ENCODE measurements around the gene POLD1. TPM values are rescaled to one million over a fixed set of nuclear protein-coding genes. Genes with fewer than 3 reads are reported as not detected.

The POLD1 gene
- total RNA-seq, 2 experiments from 2014 or later, result 119 to 233 TPM

DNA sequence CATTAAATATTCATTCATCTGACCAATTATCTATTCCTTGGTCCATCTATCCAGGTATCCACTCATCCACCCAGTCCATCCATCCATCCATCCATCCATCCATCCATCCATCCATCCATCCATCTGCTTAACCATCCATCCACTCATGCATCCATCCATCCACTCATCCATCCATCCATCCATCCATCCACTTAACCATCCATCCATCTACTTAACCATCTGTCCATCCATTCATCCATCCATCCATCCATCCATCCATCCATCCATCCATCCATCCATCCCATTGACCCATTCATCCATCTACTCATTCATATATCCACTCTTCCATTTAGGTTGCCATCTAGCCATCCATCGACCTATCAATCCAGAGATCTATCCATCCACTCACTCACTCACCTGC is 59.9 kb downstream of the POLD1 start:
- H3K79me2 ChIP-seq (ENCODE audit: insufficient read depth, low read depth, low read length), result no peaks in the 10 kb centered on the region
- BruUV-seq (replicated peaks), result no TSS peak
- H3K4me3 ChIP-seq (ENCODE audit: low read depth, low read length, poor library complexity, severe bottlenecking), result no peak overlapping the region
- H3K27ac ChIP-seq (ENCODE audit: low read depth, low read length, poor library complexity, severe bottlenecking), result no peak overlapping the region
- POLR2A ChIA-PET, result interaction anchor here (0.7 kb wide), 2 partner anchors 155 to 1472 kb away, joined by 7 to 8 read pairs; no protein-coding TSS in a partner anchor
- H3K4me1 ChIP-seq (ENCODE audit: insufficient read depth, low read length, poor library complexity, severe bottlenecking), result no peaks in the 10 kb centered on the region
- TF ChIP-seq EZH2phosphoT487 (IDR thresholded peaks at IDR 0.05; ENCODE audit: borderline replicate concordance, low read depth, low read length), result no peak
- TF ChIP-seq, protein P1, sequence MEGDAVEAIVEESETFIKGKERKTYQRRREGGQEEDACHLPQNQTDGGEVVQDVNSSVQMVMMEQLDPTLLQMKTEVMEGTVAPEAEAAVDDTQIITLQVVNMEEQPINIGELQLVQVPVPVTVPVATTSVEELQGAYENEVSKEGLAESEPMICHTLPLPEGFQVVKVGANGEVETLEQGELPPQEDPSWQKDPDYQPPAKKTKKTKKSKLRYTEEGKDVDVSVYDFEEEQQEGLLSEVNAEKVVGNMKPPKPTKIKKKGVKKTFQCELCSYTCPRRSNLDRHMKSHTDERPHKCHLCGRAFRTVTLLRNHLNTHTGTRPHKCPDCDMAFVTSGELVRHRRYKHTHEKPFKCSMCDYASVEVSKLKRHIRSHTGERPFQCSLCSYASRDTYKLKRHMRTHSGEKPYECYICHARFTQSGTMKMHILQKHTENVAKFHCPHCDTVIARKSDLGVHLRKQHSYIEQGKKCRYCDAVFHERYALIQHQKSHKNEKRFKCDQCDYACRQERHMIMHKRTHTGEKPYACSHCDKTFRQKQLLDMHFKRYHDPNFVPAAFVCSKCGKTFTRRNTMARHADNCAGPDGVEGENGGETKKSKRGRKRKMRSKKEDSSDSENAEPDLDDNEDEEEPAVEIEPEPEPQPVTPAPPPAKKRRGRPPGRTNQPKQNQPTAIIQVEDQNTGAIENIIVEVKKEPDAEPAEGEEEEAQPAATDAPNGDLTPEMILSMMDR (conservative IDR thresholded peaks at IDR 0.05; ENCODE audit: low read length), result no peak
- H3K9me3 ChIP-seq (ENCODE audit: low read length), result no peaks in the 10 kb centered on the region
- intact Hi-C loops (cut with micrococcal nuclease; ENCODE audit: unreplicated experiment), result no loop called here
- CTCF ChIA-PET (ENCODE audit: unreplicated experiment), result no interaction called here
- H2AFZ ChIP-seq (ENCODE audit: low read length), result no peak overlapping the region
- H4K20me1 ChIP-seq (ENCODE audit: insufficient read depth, low read length), result no peaks in the 10 kb centered on the region
- H3K4me2 ChIP-seq (ENCODE audit: low read length), result no peak overlapping the region
- no peaks in the 10 kb centered on the region for H3K9me2 ChIP-seq (ENCODE audit: insufficient read depth, low read length)
- no peak for DNase-seq (ENCODE audit: low spot score)
- peaks cover 4% of the 10 kb centered on the region; the same call in 1 of the 2 replicates for H3K36me3 ChIP-seq (ENCODE audit: insufficient read depth, low read length)

DNA sequence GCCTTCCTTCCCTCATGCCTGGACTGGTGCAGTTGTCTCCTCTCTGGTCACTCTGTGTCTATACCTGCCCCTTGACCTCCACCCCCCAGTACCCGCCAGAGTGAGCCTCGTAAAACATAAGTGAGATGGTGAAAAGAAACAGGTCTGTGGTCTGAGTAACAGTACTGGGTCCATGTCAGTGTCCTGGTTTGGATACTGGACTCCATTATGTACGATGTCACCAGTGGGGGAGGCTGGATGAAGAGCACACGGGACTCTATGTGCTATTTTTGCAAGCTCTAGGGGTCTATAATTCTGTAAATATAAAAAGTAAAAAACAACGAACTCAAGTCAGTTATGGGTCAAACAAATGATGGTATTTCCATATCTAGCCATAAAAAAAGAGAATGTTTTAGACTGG is 62.9 kb downstream of the POLD1 start:
- CTCF ChIA-PET (ENCODE audit: unreplicated experiment), result no interaction called here
- Histone ChIP-seq H3K4me2 (ENCODE audit: low read length) (no peak overlapping the region), H3K27ac (ENCODE audit: low read depth, low read length, poor library complexity, severe bottlenecking) (no peak overlapping the region), H3K4me1 (ENCODE audit: insufficient read depth, low read length, poor library complexity, severe bottlenecking) (no peaks in the 10 kb centered on the region), H3K9me2 (ENCODE audit: insufficient read depth, low read length) (no peaks in the 10 kb centered on the region), H3K79me2 (ENCODE audit: insufficient read depth, low read depth, low read length) (no peaks in the 10 kb centered on the region), H3K9me3 (ENCODE audit: low read length) (no peaks in the 10 kb centered on the region), H3K36me3 (ENCODE audit: insufficient read depth, low read length) (peaks cover 4% of the 10 kb centered on the region; the same call in 1 of the 2 replicates), H4K20me1 (ENCODE audit: insufficient read depth, low read length) (no peaks in the 10 kb centered on the region), H2AFZ (ENCODE audit: low read length) (no peak overlapping the region), H3K4me3 (ENCODE audit: low read depth, low read length, poor library complexity, severe bottlenecking) (no peak overlapping the region)
- intact Hi-C loops (cut with micrococcal nuclease; ENCODE audit: unreplicated experiment), result no loop called here
- DNase-seq (ENCODE audit: low spot score), result no peak
- TF ChIP-seq, protein P1 (conservative IDR thresholded peaks at IDR 0.05; ENCODE audit: low read length), result no peak
- no peak for TF ChIP-seq EZH2phosphoT487 (IDR thresholded peaks at IDR 0.05; ENCODE audit: borderline replicate concordance, low read depth, low read length)
- BruUV-seq (replicated peaks), result no TSS peak
- POLR2A ChIA-PET, result no interaction called here

DNA sequence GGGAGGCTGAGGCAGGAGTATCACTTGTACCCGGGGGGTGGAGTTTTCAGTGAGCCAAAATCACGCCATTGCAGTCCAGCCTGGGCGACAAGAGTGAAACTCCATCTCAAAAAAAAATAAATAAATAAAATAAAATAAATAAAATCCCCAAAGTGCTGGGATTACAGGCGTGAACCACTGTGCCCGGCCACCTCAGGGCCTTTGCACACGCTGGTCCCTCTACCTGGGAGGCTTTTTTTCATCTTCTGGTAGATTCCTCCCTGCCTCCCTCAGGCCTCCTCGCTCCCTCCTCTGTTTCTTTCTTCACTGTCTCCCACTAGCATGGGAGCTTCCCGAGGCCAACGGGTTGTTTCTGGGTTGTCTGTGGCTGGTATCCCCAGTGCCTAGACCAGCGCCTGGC is 63.6 kb downstream of the POLD1 start:
- TF ChIP-seq EZH2phosphoT487 (IDR thresholded peaks at IDR 0.05; ENCODE audit: borderline replicate concordance, low read depth, low read length), result no peak
- TF ChIP-seq, protein P1 (conservative IDR thresholded peaks at IDR 0.05; ENCODE audit: low read length), result no peak
- ChIA-PET POLR2A (no interaction called here), CTCF (ENCODE audit: unreplicated experiment) (no interaction called here)
- Histone ChIP-seq H2AFZ (ENCODE audit: low read length) (no peak overlapping the region), H3K4me1 (ENCODE audit: insufficient read depth, low read length, poor library complexity, severe bottlenecking) (no peaks in the 10 kb centered on the region), H3K79me2 (ENCODE audit: insufficient read depth, low read depth, low read length) (no peaks in the 10 kb centered on the region), H3K4me3 (ENCODE audit: low read depth, low read length, poor library complexity, severe bottlenecking) (no peak overlapping the region), H3K4me2 (ENCODE audit: low read length) (no peak overlapping the region), H3K36me3 (ENCODE audit: insufficient read depth, low read length) (peaks cover 4% of the 10 kb centered on the region; the same call in 1 of the 2 replicates), H3K9me2 (ENCODE audit: insufficient read depth, low read length) (no peaks in the 10 kb centered on the region), H4K20me1 (ENCODE audit: insufficient read depth, low read length) (no peaks in the 10 kb centered on the region), H3K27ac (ENCODE audit: low read depth, low read length, poor library complexity, severe bottlenecking) (no peak overlapping the region), H3K9me3 (ENCODE audit: low read length) (no peaks in the 10 kb centered on the region)
- BruUV-seq (replicated peaks), result no TSS peak
- intact Hi-C loops (cut with micrococcal nuclease; ENCODE audit: unreplicated experiment), result no loop called here
- DNase-seq (ENCODE audit: low spot score), result no peak

Measured in OCI-LY7 (cell line).